ENCODE data around the gene ZNF862. TPM values are rescaled to one million over a fixed set of nuclear protein-coding genes. Genes with fewer than 3 reads are reported as not detected.

Gene ZNF862
- total RNA-seq, 4 donors from 2014 or later: 12.9 to 18.1 (median 14.7) TPM

DNA sequence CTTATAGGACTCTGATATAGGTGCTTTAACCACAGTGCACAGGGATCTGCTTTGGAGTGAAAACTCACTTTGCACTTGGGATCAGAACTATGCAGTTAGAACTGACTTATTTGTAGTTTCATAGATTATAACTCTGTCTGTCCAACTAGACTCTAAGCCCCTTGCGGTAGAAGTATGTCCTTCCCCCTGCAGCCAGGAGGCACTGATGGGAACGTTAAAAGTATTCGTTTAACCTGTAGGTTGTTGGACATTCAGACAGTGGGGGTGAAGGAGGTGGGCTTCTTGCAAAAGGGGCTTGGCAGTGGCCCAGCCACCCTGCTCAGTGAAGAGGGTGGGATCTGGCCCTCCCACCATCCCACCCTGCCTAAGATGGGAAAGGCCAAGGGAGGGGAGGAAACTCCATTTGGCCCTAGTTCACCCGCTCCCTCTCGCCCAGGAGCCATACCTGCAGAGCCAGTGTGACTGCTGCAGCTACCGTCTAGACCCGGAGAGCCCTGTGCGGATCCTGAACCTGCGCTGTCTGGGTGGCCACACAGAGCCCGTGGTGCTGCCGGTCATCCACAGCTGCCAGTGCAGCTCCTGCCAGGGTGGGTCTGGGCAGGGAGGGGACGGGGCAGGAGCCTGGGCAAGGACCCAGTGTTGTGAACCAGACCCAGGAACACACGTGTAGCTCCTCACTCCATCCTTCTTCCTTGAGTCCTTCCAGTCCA is 5.7 kb upstream of the ZNF862 start:
- TF ChIP-seq, protein P1, sequence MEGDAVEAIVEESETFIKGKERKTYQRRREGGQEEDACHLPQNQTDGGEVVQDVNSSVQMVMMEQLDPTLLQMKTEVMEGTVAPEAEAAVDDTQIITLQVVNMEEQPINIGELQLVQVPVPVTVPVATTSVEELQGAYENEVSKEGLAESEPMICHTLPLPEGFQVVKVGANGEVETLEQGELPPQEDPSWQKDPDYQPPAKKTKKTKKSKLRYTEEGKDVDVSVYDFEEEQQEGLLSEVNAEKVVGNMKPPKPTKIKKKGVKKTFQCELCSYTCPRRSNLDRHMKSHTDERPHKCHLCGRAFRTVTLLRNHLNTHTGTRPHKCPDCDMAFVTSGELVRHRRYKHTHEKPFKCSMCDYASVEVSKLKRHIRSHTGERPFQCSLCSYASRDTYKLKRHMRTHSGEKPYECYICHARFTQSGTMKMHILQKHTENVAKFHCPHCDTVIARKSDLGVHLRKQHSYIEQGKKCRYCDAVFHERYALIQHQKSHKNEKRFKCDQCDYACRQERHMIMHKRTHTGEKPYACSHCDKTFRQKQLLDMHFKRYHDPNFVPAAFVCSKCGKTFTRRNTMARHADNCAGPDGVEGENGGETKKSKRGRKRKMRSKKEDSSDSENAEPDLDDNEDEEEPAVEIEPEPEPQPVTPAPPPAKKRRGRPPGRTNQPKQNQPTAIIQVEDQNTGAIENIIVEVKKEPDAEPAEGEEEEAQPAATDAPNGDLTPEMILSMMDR (IDR thresholded peaks at IDR 0.05; ENCODE audit: low read depth): no peak

DNA sequence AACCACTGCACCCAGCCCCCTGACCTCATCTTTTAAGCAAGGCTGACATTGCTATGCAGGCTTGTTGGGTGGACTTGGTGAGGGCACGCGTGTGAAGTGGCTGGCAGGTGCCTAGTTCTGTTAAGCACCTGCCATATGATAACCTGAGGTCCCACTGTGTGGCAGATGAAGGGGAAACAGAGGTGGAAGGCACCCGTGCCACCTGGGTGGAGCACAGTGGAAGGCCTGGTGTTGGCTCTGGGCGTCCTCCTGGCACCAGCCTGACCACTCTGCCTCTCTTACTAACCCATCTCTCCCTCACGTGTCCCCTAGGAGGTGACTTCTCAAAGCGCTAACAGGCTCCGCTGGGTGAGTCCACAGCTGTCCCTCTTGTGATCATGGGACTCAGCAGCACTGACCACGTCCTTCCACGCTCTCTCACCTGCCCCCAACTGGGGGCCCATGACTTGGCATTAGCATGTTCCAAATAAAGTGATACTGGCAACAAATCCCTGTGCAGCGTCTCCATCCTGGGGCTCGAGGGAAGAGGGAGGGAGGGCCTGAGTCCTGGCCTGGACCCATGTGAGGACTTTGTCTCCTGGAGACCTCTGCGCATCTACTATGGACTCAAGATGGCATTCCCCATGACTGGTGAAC is 4.6 kb upstream of the ZNF862 start:
- TF ChIP-seq, protein P1 (IDR thresholded peaks at IDR 0.05; ENCODE audit: low read depth): no peak

DNA sequence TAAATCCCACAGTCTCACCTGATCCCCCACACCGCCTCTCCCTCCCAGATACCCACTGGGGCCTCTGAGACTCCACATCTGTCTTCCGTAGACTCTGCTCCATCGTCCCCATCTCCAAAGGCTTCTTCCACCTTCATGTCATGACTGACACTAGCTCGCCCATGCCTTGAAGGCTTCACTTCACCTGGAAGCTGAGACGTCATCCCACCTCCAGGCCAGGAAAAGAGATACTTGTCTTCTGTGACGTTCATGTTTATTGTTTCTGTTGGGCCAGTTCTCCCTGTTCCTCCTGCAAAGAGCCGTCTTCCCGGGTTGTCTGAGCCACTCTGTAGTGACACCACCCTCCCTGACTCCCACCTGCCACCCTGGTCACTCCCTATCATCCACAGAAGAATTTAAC is 3.6 kb upstream of the ZNF862 start:
- TF ChIP-seq, protein P1 (IDR thresholded peaks at IDR 0.05; ENCODE audit: low read depth): no peak

DNA sequence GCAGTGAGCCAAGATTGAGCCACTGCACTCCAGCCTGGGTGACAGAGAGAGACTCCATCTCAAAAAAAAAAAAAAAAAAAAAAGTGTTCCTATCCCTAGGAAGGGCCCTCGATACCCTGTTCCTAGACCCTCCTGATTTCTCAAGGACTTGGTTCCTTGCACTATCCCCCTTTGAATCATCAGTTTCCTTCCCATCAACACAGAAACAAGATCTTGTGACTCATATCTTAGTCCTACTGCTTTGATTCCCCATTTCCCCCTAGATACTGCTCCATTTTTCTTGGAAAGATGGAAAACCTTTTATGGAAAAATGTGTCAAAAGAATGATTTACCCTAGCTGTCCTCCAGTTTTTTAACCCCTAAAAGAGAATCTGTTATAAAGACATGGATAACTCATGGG is 1.7 kb upstream of the ZNF862 start:
- TF ChIP-seq, protein P1 (IDR thresholded peaks at IDR 0.05; ENCODE audit: low read depth): no peak

DNA sequence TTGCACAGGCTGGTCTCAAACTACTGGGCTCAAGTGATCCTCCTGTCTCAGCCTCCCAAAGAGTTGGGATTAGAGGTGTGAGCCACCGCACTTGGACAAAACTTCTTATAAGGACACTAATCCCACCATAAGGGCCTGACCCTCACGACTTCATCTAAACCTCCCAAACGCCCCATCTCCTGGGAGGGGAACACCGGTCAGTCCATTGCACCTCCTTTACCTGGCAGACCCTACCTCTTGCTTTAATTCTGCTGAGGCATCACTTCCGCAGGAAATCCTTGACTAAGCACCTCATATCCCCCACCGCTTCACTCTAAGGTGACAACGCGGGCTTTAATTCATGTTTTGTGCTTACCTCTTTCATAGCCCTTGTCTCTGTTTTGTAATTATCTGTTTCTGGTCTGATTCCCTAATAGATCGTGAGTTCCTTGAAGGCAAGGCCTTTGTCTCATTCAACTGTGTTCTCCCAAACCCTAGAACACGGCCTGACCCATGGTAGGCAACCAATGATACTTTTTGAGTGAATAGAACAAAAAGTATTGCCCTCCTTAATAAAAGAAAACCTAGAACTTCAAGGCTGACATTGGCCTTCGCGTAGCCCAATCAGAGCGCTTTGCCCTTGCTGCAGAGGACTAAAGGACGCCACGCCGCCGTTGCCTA is 481 bp upstream of the ZNF862 start:
- TF ChIP-seq, protein P1 (IDR thresholded peaks at IDR 0.05; ENCODE audit: low read depth): no peak

DNA sequence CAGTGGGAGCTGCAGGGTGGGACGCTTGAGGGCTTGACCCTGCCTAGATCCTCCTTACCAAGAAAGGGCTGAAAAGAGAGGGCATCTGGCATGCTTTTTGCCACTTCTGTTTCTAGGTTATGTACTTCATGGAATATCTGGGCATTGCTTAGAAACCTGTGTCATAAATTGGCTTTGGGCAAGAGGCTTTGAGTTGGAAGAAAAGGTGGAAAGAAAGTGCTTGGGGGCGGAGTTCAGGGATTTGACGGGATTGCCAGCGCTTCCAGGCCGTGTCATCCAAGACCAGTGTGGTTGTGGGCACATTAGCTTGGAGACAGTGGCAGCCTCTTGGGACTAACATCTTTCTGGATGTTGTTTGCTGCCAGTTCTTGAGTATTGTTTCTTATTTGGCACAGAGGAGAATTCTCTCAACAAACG is 825 bp downstream of the ZNF862 start:
- TF ChIP-seq, protein P1 (IDR thresholded peaks at IDR 0.05; ENCODE audit: low read depth): no peak

DNA sequence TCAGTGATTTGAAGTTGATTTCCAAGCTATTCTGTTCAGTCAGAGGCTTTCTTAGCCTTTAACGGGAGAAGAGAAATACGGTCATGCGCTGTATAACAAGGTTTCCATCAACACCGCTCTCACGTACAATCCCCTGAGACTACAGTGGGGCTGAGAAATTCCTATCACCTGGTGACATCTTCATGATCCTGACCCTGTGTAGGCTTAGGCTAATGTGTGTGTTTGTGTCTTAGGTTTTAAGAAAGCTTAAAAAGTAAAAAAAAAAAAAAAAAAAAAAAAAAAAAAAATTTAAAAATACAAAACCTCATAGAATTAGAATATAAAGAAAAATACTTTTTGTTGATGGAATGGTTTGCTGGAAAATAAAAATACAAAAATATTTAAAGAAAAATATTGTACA is 1.8 kb downstream of the ZNF862 start:
- TF ChIP-seq, protein P1 (IDR thresholded peaks at IDR 0.05; ENCODE audit: low read depth): no peak
